SJSA1 (cell line): ENCODE measurements around the gene AP1M2. TPM values are rescaled to one million over a fixed set of nuclear protein-coding genes. Genes with fewer than 3 reads are reported as not detected.
"Not testable (repeated sequence)": the region's sequence is repeated elsewhere in the genome, so short reads cannot be mapped to it uniquely, and the experiment has no call there.

Experiments
- DNase-seq, 2 experiments: peaks; one replicate each; pipeline ENCODE4 v3.0.0-alpha.2; 2015 to 2020; ENCODE audit warnings: low spot score in 2 of 2, low read depth in 1 of 2
- H3K27ac ChIP-seq: fragments of 250-450 bp; sonication (Bioruptor Pico); 2 replicates; pipeline ENCODE4 v1.5.1; 2020; ENCODE audit warnings: mild to moderate bottlenecking, moderate library complexity
- H3K27me3 ChIP-seq: fragments of 250-450 bp; sonication (Bioruptor Pico); replicated peaks from 2 replicates; pipeline ENCODE4 v1.5.1; 2020; ENCODE audit warnings: mild to moderate bottlenecking, moderate library complexity
- H3K36me3 ChIP-seq: fragments of 250-450 bp; sonication (Bioruptor Pico); 2 replicates; pipeline ENCODE4 v1.5.1; 2020; ENCODE audit warnings: mild to moderate bottlenecking
- H3K4me1 ChIP-seq: fragments of 250-450 bp; sonication (Bioruptor Pico); replicated peaks from 2 replicates; pipeline ENCODE4 v1.6.1; 2021; ENCODE audit warnings: mild to moderate bottlenecking
- H3K4me3 ChIP-seq: fragments of 250-450 bp; sonication (Bioruptor Pico); 2 replicates; pipeline ENCODE4 v1.5.1; 2020; ENCODE audit warnings: mild to moderate bottlenecking
- H3K9me3 ChIP-seq: fragments of 250-450 bp; sonication (Bioruptor Pico); replicated peaks from 2 replicates; pipeline ENCODE4 v1.5.1; 2020; ENCODE audit warnings: mild to moderate bottlenecking
- total RNA-seq: library from RNA; depleted of rRNA; stranded (reverse); fragments of >200 nt; shearing (Covaris generic); gene quantifications from 2 replicates; pipeline ENCODE4 v1.2.3, GENCODE V29; 2014; rRNA removed

Gene AP1M2
- total RNA-seq, 1 experiment from 2014 or later = 9.9 TPM

DNA sequence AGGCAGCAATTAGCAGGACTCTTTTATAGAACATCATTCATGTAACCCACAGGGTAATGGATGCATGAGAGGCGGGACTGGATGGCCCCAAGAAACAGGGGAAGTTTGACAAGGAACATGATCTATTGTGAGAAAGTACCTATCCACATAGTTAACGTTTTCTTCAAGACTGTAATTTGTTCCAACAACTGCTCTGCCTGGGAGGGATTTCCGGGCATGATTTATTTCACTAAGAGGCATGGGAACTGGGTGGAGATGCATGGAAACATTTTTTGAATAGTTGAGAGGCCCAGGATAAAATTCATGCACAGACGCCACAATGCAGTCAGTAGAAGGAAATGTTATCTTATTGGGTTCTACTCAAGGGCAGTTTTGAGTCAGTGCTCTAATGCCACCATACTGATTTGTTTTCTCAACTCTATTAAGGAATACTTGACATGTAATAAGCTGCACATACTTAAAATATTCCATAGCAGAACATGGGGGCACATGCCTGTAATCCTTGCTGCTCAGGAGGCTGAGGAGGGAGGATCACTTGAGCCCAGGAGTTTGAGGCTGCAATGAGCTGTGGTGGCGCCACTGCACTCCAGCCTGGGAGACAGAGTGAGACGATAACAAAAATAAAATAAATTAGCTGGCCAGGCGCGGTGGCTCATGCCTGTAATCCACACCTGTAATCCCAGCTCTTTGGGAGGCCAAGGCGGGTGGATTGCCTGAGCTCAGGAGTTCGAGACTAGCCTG, 53.3 kb downstream of the AP1M2 start:
- Histone ChIP-seq H3K27ac (no peak overlapping the region), H3K27me3 (0 out of 2 replicates have a peak, but pooled peaks cover 5% of the 10 kb centered on the region), H3K9me3 (0 out of 2 replicates have a peak, but pooled peaks cover 2% of the 10 kb centered on the region), H3K36me3 (no peaks in the 10 kb centered on the region), H3K4me3 (no peak overlapping the region), H3K4me1 (0 out of 2 replicates have a peak, but pooled peaks cover 4% of the 10 kb centered on the region)
- peak in 1 of 2 experiments; percentile 30 for DNase-seq

DNA sequence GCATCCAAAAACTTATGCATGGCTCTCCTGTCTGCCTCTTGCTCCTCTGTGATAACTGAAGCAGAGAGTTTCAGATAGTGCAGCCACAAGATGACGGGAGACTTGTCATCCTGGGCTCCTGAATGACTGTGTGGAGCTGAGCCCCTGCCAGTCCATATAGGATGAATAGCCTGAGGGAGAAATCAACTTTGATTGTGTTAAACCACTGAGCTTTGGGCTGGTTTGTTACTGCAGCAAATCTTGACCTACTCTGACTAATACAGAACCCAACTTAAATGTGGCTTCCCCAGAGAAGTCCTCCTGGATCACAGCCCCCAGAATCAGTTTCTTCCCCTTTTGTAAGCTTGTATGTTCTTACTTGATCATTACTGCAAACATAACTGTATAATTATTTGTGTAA, 54.7 kb downstream of the AP1M2 start:
- 0 out of 2 replicates have a peak, but pooled peaks cover 4% of the 10 kb centered on the region for H3K4me1 ChIP-seq
- H3K27me3 ChIP-seq = 0 out of 2 replicates have a peak, but pooled peaks cover 5% of the 10 kb centered on the region
- no peaks in the 10 kb centered on the region for H3K36me3 ChIP-seq
- H3K4me3 ChIP-seq = no peak overlapping the region
- 0 out of 2 replicates have a peak, but pooled peaks cover 2% of the 10 kb centered on the region for H3K9me3 ChIP-seq
- no peak for DNase-seq
- no peak overlapping the region for H3K27ac ChIP-seq

DNA sequence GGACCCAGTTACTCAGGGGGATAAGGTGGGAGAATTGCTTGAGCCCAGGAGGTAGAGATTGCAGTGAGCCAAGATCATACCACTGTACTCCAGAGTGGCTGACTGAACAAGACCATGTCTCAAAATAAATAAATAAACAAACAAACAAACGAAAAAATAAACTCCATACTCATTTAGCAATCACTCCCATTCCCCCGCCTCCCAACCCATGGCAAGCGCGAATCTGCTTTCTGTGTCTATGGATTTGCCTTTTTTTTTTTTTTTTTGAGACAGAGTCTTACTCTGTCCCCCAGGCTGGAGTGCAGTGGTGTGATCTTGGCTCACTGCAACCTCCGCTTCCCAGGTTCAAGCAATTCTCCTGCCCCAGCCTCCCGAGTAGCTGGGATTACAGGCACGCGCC, 60.2 kb downstream of the AP1M2 start:
- not testable (repeated sequence) for H3K36me3 ChIP-seq, H3K9me3 ChIP-seq, DNase-seq, H3K27me3 ChIP-seq, H3K4me1 ChIP-seq, H3K4me3 ChIP-seq, H3K27ac ChIP-seq

DNA sequence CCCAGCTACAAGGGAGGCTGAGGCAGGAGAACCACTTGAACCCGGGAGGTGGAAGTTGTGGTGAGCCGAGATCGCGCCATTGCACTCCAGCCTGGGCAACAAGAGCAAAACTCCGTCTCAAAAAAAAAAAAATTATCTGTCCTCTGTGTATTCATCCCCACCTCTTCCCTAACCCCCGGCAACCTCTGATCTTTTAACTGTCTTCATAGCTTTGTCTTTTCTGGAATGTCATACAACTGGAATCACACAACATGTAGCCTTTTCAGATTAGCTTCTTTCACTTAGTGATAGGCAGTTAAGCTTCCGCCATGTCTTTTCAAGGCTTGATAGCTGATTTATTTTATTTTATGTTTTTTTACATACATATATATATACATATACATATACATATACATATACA, 61.5 kb downstream of the AP1M2 start:
- Histone ChIP-seq H3K36me3 (no peaks in the 10 kb centered on the region), H3K9me3 (no peaks in the 10 kb centered on the region), H3K27me3 (0 out of 2 replicates have a peak, but pooled peaks cover 3% of the 10 kb centered on the region), H3K4me1 (no peaks in the 10 kb centered on the region), H3K27ac (no peak overlapping the region), H3K4me3 (no peak overlapping the region)
- DNase-seq = no peak

DNA sequence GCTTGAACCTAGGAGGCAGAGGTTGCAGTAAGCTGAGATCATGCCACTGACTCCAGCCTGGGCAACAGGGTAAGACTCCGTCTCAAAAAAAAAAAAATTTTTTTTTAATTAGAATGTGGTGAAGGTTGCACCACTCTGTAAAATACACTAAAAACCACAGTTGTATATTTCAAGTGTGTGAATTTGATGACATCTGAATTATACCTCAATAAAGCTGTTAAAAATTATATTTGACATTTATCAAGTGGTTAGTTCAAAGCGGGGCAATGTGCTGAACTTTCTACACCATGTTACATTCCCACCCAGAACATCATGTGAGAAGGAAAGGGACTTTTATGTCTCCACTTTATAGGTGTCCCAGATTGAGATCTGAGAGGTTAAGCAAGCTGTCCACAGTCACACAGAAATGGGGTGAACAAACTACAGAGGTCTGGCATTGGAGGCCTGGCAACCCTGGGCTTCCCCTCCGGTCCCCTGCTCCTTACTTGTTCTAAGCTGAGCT, 63.9 kb downstream of the AP1M2 start:
- no peaks in the 10 kb centered on the region for H3K9me3 ChIP-seq
- H3K4me3 ChIP-seq = no peak overlapping the region
- peaks cover 17% of the 10 kb centered on the region for H3K27me3 ChIP-seq
- no peaks in the 10 kb centered on the region; the same call in 1 of the 2 replicates for H3K4me1 ChIP-seq
- no peak for DNase-seq
- H3K27ac ChIP-seq = no peak overlapping the region
- H3K36me3 ChIP-seq = no peaks in the 10 kb centered on the region

Other genes starting within 250 kb of the AP1M2 start
- 6.0 and 8.1 TPM in 2 replicates for gene ICAM3, start 247.7 kb downstream of the AP1M2 start, total RNA-seq
- gene TYK2, start 206.7 kb downstream of the AP1M2 start, total RNA-seq = 62.3 and 72.4 TPM in 2 replicates
- 284 and 367 TPM in 2 replicates for gene CDC37, start 183.8 kb downstream of the AP1M2 start, total RNA-seq
- 6.9 and 11.5 TPM in 2 replicates for gene PDE4A, start 166.8 kb downstream of the AP1M2 start, total RNA-seq
- 49.8 and 74.1 TPM in 2 replicates for gene KEAP1, start 84.0 kb downstream of the AP1M2 start, total RNA-seq
- gene S1PR5, start 69.9 kb downstream of the AP1M2 start, total RNA-seq = 0.05 TPM in 1 of 2 replicates, not detected in the other
- 39.2 and 39.4 TPM in 2 replicates for gene ATG4D, start 43.4 kb downstream of the AP1M2 start, total RNA-seq
- 15.2 and 19.2 TPM in 2 replicates for gene KRI1, start 21.3 kb downstream of the AP1M2 start, total RNA-seq
- 28.1 and 36.6 TPM in 2 replicates for gene CDKN2D, start 18.3 kb downstream of the AP1M2 start, total RNA-seq
- gene SLC44A2, start 38.2 kb upstream of the AP1M2 start, total RNA-seq = 30.1 and 86.8 TPM in 2 replicates
- gene ILF3, start 67.0 kb upstream of the AP1M2 start, total RNA-seq = 123 and 210 TPM in 2 replicates
- 26.8 and 28.0 TPM in 2 replicates for gene QTRT1, start 114.1 kb upstream of the AP1M2 start, total RNA-seq
- gene DNM2, start 130.8 kb upstream of the AP1M2 start, total RNA-seq = 57.8 and 58.4 TPM in 2 replicates
- 78.8 and 101 TPM in 2 replicates for gene TMED1, start 248.9 kb upstream of the AP1M2 start, total RNA-seq